T-helper 1 cell treated with Interleukin-12 subunit alpha and Interleukin-12 subunit beta and Interleukin-4 antibody, amounts not matched to agents 30 ng/mL and 1 ng/mL, for 36 hours (primary cell): Measurements from ENCODE around the gene MAPK4. TPM values are rescaled to one million over a fixed set of nuclear protein-coding genes. Genes with fewer than 3 reads are reported as not detected.
"Not testable (repeated sequence)": the region's sequence is repeated elsewhere in the genome, so short reads cannot be mapped to it uniquely, and the experiment has no call there.

ENCODE experiments used
- intact Hi-C: fragments of 100-400 bp; cut with micrococcal nuclease; formaldehyde crosslinking; loops from one replicate; pipeline ENCODE4 v1.15.1; 2024
- total RNA-seq: library from RNA; stranded (reverse); gene quantifications from 2 replicates; pipeline ENCODE4 v1.2.3, GENCODE V29; 2022

MAPK4 gene
- total RNA-seq, result not detected in 2 replicates

DNA sequence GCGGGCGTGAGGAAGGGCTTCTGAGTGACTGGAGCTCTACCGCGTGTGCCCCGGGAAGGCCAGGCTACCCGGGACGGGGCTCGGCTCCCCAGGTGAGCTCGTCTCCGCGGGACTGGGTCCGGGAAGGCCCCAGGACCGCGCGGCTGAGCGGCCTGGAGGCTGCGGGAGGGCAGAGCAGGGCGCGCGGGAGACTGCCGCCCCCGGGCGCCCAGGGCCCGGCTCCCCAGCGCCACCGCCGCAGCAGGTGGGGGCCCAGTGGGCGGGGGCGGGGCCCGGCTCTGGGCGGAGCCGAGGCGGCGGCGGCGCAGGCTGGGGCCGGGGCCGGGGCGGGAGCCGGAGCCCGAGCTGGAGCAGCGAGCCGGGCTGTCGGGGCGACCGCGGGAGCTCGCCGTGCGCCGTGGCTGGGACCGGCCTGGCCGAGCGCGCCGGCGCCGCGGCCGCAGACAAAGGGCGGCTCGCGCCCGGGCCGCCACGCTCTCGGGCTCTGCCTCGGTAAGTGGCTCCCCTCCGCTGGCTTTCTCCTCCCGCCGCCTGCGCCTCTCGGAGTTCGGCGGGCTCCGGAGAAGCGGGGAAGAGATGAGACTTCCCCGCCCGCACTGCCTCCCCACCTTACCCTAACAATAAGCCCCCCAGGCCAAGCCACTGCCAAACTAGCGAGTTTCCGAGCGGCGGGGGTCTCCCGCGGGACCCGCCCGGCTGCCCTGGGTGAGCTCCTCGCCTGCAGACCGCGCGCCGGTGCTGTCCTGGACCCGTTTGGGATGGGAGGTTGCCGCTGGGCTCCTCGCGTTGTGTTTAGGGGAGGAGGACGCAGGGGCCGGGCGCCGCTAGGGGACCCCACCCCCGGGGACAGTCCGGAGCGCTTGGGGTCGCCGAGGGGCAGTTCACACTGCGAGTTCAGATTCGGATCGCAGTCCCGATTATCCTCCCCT is at the start of gene MAPK4:
Gene MAPK4, plus strand, starts transcription at position 336 of the 929 bp plus-strand sequence. CDS start 103,872 bp downstream, outside the sequence.
- intact Hi-C loops, result no loop called here

DNA sequence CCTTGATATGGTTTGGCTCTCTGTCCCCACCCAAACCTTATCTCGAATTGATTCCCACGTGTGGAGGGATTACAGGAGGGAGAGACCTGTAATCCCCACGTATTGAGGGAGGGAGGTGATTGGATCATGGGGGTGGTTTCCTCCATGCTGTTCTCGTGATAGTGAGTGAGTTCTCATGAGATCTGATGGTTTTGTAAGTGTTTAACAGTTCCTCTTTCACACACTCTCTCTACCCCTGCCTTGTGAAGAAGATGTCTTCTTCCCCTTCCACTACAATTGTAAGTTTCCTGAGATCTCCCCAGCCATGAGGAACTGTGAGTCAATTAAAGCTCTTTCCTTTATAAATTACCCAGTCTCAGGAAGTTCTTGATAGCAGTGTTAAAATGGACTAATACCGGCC is 42.6 kb upstream of the MAPK4 start:
- intact Hi-C loops, result not testable (repeated sequence)

DNA sequence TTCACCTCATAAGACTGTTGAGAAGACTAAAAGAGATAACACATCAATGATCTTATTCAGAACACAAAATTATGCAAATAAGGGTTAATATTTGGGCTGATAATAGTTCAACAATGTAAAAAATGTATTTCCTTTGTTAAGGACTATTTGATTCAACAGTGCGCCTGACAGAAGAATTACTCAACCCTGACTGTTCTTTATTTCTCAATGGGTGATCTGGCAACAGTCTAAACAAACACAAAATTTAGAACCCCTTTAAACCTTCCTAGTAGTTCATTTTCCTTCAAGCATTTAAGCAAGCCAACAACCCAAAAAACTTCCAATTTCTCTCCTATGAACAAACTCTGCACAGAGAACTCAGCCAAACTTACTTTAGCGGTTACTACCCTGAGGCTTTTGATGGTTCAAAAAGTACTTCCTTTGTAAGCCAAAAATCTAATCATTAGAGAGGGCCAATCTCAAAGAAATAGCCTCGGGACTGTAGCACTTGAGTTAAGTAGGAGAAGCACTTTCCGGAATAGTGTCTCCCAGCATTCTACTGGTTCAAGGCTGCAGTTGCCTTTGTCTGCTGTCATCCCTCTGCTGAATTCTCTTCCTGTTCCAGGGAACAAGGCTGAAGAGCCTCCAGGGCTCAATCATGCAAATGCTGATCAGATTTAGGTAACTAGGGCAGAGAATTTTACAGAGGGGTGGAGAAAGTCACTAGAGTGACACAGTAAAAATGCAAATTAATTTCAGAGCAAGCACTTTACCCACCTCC is 40.9 kb upstream of the MAPK4 start:
- intact Hi-C loops, result no loop called here

DNA sequence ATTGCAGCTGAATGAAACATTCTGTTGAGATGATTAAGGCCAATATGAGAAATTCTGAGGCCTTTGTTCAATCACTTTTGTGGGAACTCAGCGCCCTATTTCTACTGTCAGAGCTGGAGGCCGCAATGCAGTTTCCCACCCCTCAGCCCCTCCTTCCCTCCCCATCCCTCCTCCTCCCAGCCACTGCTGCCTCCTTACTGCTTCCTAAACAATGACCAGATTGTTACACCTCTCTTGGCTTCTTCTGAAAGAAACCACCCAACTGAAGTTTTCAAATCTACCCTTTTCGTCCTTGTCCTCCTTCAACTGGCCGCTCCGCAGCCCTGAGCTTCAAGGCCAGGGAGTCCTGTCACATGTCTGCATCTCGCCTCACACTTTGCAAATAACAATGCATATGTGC is 36.7 kb upstream of the MAPK4 start:
- intact Hi-C loops, result no loop called here

DNA sequence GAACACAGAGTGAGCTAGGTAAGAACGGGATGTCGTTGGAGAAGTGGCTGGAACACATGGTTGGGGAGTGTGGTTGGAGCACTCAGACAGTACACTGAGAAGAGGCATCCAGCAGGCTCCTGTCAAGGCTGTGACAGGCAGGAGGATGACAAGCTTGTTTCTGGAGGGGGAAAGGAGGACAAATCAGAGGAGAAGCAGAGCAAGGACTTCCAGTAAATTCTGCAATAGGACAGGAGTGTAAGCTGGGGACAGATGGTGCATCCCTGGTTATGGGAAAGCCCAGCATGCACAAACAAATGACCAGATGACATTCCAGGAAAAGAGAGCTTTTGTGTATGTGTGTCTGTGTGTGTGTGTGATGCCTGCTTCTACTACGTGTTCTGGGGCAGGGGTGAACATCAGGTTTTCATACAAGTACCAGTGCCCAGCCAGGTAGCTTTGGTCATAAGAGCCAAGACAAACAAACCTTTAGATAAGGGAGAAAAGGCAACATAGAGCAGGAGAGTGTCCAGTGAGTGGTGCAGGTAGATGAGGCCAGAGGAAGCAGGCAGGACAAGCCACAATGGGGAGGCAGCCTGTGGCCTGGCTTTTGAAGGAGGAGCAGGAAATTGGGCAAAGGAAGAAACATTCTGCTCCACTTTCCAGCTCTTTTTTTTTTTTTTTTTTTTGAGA is 32.1 kb upstream of the MAPK4 start:
- intact Hi-C loops, result no loop called here

DNA sequence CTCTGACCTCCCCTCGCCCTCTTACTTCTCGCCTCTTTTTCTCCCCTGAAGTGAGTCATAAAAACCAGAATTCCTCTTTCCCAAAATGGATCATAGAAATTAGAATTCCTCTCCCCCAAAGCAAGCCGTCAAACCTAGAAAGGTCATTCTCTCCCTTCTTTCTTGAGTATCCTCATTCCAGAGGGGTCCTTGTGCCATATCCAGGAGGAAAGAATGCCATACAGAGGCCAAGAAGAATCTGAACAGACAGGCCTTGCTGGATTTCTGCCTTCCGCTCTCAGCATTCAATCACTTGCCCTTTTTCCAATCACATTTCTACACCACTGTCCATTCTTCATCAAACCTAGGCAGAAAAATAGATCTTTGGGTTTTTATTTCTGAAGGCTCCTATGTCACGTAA is 31.1 kb upstream of the MAPK4 start:
- intact Hi-C loops, result no loop called here

DNA sequence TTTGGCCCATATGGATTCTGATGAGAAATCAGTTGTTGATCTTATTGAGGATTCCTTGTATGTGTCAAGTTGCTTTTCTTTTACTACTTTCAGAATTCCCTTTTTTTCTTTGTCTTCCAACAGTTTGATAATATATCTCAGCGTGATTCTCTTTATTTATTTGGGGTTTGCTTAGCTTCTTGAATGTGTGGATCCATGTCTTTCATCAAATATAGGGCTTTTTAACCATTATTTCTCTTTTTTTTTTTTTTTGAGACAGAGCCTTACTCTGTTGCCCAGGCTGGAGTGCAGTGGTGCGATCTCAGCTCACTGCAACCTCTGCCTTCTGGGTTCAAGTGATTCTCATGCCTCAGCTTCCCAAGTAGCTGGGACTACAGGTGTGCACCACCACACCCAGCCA is 26.1 kb upstream of the MAPK4 start:
- intact Hi-C loops, result not testable (repeated sequence)

DNA sequence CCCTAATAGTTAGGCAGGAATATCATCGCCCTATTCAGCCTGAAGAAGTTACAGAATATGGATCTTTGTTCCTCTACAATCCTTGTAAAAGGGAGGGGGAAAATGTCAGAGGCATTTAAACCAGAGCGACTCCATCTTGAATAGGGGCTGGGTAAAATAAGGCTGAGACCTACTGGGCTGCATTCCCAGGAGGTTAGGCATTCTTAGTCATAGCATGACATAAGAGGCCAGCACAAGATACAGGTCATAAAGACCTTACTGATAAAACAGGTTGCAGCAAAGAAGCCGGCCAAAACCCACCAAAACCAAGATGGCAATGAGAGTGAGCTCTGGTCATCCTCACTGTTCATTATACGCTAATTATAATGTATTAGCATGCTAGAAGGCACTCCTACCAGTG is 15.4 kb upstream of the MAPK4 start:
- intact Hi-C loops, result not testable (repeated sequence)

DNA sequence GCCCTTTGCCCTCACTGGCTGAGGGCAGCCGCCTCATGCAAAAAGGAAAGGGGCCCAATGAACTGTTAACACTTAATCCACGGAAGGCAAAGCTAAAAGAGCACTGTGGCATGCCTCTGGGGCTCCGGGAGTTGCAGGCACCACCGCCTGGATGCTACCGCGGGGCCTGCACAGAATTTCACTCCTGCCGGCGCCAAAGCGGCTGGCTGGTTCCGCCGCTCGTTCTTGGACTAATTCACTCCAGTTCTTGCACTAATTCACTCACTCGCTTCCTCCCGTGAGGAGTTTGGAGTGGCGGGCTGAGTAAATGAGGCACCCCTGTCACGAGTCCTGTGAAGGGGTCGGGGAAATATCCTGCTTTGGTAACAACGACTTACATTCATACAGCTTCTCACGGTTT is 14.0 kb upstream of the MAPK4 start:
- intact Hi-C loops, result no loop called here

DNA sequence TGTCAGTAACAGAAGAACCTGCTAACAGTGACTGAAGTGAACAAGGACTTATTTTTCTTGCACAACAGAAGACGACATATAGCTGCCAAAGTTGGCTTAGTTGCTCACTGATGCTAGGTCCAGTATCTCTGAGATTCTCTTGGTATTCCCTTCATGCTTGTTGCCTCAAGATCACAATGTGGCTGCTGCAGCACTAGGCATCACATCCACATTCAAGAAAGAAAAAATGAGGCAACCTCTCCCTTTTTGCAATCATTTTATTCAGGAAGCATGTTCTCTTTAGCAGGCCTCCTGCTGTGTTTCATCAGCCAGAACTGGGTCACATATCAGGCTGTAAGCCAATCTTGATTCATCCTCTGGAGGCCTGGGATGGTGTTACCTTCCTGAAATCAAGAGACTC is 11.7 kb upstream of the MAPK4 start:
- intact Hi-C loops, result no loop called here

DNA sequence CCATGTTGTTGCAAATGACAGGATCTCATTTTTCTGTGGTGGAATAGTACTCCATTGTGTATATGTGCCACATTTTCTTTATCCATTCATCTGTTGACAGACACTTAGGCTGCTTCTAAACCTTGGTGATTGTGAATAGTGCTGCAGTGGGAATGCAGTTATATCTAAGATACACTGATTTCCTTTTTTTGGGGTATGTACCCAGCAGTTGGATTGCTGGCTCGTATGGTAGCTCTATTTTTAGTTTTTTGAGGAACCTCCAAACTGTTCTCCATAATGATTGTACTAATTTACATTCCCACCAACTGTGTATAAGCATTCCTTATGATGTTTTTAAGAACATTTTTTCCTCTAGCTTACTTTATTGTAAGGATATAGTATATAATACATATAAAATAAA is 8.2 kb upstream of the MAPK4 start:
- intact Hi-C loops, result not testable (repeated sequence)

DNA sequence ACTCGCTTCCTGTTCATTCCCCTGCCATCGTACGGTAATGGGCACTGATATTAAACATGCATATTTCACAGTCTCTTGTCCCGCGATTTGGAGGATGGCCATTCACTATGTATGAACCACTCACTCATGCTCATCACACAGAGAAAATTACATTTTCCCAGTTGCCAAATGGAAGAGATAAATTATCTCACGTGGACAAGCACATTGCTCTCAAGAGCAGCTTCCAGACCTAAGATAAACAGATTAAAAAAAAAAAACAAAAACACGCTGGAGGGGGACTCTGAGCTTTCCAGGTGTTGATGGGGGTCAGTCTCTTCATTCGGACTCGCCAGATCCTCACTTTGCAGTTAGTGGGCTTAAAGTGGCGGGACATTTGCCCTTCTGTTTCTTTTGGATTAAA is 1.7 kb upstream of the MAPK4 start:
- intact Hi-C loops, result no loop called here

DNA sequence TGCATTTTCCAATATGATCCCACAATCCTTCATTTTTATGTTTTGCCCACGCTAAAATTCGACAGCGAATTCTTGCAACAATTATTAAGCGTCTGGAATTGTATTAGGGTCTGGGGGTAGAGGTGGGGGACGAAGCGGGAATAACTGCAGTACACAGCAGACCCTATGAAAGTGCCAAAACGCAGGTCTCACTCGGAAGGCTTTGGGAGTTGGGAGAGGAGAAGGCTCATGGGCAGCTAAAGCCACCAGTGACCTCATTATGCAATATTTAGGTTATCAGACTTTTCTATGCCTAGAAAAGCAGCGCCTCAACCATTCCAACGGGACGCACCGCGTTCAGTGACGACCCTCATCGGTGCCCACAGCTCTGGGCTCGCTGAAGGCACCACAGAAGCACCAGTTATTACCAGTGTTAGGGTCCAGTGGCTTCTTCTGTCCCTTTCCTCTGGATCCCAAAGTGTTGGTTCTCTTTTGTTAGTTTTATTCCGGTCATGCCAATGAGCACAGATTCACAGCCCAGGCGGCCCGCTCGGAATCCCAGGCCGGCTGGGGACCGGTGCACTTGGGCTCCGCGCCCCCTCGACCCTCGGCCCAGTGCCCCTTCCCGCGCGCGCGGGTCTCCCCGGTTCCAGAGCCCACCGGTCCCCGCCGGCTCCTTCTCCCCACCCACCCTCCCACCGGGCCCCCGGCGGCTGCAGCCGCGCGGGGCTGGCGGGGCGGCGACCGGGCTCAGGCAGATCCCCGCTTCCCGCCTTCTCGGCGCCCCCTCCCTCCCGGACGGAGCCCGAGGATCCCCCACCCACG is 737 bp upstream of the MAPK4 start:
- intact Hi-C loops, result no loop called here

DNA sequence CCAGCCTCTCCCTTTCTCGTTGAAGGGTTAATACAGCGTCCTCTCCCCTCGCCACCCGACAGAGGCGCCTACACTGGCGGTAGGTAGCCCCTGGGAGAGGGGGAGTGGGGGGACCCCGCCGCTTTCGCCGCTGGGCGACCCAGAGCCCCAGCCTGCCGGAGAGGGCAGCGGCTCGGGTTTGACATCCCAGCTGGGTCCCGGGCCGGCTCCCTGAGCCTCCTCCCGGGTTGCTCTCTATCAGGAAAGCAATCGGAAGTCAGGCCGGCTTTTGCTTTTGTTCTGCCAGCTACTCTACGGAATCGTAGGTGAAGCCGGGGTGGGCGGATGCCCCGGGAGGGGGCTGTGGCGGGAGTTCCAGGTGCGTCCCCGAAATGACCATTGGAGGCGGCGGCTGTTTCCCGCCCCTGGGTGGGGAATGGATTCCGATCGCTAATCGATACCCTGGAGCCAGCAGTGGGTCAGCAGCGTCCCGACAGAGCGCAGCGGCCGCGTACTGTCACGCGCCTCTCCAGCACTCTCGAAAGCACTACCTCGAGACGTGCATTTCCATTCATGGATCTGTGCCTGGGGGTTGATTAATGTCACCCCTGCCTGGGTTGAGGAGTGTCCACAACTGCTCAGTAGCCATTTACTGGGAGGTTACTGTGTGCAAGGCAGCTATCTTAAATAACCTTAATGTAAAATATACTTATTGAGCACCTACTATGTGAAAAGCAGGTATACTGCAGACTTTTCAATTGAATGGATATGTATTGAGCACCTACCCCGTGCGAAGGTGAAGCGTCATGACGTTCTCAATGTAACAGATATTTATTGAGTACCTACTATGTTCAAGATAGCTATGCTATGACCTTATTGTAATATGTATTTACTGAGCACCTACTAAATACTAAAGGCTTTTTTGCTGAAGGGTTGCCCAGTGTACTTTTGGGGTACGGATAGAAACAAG is 1.1 kb downstream of the MAPK4 start:
- intact Hi-C loops, result no loop called here

DNA sequence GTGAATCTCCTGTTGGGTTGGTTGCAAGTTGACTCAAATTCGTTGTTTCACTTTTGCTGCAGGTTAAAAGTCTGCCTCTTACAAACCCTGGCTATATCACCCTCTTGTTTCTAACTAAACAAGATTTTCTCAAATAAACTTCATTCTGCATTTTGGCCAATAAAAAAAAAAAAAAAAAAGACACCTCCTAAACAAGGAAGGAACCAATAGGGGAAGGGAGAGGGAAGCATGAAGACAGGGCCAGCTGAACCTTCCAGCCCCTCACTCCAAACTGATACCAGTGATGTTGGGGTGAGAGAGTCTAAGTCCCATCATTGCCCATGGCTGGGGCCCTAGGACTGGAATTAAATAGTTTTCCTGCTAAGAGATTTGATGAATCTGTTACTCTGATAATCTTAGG is 2.4 kb downstream of the MAPK4 start:
- intact Hi-C loops, result not testable (repeated sequence)

DNA sequence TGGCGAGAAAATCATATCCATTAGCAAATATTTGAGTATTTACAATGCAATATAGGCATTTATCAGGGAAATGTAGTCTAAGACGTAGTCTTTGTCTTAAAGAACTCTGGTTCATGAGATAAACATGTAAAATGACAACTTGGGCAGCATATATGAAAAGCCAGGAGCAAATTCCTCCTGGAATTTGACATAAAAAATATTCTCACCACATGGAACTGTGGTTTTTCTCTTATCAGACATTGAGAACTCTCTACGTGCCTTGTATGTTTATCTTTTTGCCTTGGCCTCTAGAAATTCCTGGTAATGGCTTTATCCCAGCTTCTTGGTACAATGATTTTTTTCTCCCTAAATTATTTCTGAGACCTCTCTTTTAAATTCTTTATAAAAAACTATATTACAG is 2.8 kb downstream of the MAPK4 start:
- intact Hi-C loops, result no loop called here

DNA sequence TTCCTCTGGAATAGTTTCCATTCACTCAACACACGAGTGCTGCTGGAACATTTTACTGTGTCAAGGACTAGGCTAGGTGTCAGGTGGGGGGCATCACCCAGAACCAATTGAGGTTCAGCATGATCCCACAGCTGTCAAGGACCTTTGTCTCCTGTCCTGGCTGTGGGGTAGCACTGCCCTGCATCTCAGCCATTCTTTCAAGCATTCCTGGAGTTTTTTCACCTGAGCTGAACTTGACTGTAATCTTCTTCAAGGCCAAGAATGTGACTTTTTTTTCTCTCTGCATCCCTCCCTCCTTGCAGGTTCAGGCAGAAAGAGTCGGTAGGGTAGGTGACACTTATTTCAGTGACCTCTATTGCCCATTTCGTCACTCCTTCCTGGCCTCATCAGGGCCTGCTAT is 3.5 kb downstream of the MAPK4 start:
- intact Hi-C loops, result no loop called here

DNA sequence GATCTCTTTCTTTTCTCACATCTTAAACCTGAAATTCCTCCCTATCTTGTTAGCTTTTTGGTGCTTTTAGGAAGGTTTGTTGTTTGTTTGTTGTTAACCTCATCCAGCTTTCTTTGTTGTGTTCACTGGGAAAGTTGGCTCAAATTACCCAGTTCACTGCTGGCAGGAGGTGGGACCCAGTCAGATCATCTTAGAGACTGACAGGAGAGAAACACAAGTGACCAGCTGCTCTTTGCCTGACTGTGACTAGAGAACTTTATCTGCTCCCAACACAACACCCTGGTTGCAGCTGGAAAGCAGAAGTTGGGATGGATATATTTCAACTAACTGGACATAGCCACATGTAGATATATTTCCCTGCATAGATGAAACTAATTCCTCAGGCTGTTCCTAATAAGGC is 10.0 kb downstream of the MAPK4 start:
- intact Hi-C loops, result no loop called here

DNA sequence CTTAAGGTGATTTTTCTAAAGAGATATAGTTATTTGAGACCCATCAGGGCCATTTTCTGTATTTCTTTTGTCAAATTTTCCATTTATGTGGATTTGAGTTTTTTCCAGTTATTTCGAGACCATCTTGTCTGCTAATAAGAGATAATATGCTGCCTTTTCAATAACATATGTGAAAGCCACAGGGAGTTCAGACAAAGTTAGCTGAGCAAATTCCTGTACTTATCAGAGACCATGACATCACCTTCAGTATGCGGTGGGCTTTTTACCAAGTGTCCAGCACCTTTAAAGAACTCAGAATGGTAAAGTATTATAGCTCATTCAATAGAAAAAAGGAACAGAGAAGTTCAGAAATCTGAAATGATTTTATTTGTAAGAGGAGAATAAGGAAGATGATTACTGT is 11.7 kb downstream of the MAPK4 start:
- intact Hi-C loops, result no loop called here

DNA sequence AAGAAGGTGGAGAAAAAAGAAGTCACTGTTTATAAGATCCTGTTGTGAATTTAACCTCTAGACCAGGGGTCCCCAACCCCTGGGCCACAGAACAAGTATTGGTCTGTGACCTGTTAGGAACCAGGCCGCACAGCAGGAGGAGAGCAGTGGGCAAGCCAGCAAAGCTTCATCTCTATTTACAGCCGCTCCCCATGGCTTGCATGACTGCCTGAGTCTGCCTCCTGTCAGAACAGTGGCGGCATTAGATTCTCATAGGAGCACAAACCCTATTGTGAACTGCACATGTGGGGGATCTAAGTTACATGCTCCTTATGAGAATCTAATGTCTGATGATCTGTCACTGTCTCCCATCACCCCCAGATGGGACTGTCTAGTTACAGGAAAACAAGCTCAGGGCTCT is 13.3 kb downstream of the MAPK4 start:
- intact Hi-C loops, result not testable (repeated sequence)
